Measurements from ENCODE around the gene SPSB2.
A peak's percentile ranks its signal among the peaks of the same experiment; 100 is the strongest.

SPSB2 gene

DNA sequence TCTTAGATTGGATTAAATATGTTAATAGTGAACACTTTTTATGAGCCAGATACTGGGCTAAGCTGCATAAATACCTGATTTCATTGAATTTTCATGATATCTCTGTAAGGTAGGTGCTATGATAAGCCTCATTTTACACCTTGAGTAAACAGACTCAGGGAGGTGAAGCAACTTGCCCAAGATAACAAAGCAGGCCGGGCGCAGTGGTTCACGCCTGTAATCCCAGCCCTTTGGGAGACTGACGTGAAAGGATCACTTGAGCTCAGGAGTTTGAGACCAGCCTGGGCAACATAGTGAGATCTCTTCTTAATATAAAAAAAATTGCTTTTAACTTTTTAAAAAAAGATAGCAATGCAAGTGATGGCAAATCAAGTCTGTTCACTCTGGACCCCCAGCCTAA lies 31.0 kb downstream of the SPSB2 start:
- no peak for TF ChIP-seq GATA1 (IDR thresholded peaks at IDR 0.05; ENCODE audit: low read depth, low read length)
- TF ChIP-seq POLR2A (IDR thresholded peaks at IDR 0.05; ENCODE audit: low read length): no peak
- DNase-seq: no peak

DNA sequence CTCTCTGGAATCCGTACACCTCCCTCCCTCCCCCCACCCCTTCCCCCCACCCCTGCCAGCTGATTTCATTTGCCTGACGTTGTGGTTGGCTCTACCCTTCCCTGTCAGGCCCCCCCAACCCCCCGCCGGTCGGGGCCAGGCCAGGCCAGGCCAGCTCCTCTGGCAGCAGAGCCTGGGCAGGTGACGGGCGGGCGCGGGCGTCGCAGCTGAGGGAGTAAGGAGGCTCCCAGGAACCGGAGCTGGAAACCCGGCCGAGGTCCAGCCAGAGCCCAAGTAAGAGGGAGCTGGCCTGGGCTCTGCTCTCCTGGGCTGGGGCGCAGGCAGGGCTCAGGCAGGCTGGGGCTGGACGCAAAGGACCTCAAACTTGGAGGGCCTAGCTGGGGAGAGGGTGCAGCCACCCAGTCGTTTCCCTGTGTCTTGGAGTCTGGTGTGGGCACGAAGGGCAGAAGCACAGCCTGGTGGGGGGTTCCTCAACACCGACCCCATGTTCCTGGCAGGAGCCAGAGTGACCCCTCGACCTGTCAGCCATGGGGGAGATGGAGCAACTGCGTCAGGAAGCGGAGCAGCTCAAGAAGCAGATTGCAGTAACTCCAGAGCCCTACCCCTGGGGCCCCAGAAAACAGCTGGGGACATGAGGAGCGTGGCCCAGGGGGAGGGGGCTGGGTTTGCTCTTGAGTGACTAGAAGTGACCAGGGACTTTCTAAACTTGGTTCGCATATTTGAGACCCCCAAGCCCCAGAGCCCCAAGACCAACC lies 32.2 kb downstream of the SPSB2 start, which contains the start of gene GNB3:
TSS of gene GNB3 (plus strand) at position 165 of the 755 bp plus-strand sequence. CDS start at position 528, 363 bp downstream.
- DNase-seq: no peak
- TF ChIP-seq GATA1 (IDR thresholded peaks at IDR 0.05; ENCODE audit: low read depth, low read length): no peak
- TF ChIP-seq POLR2A (IDR thresholded peaks at IDR 0.05; ENCODE audit: low read length): no peak

DNA sequence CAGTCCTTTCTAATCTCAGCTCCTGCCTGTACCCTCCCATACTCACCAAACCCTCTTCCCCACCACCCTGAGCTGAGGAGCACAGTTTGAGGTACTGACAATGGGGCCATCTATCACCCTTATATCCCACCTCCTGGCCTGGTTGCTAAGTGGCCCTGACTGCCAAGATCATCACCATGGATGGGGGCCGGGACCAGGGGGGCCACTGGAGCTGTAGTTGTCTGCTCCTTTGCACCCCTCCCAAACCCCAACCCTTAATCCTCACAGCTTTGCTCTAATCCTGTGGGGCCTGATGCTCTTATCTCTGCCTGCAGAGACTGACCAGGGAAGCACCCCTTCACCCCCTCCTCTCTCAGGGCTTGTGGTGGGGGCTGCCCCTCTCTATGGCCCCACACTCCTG lies 32.8 kb downstream of the SPSB2 start:
- TF ChIP-seq GATA1 (IDR thresholded peaks at IDR 0.05; ENCODE audit: low read depth, low read length) (no peak), POLR2A (IDR thresholded peaks at IDR 0.05; ENCODE audit: low read length) (no peak)
- DNase-seq: peak in 1 of 2 experiments; percentile 40

DNA sequence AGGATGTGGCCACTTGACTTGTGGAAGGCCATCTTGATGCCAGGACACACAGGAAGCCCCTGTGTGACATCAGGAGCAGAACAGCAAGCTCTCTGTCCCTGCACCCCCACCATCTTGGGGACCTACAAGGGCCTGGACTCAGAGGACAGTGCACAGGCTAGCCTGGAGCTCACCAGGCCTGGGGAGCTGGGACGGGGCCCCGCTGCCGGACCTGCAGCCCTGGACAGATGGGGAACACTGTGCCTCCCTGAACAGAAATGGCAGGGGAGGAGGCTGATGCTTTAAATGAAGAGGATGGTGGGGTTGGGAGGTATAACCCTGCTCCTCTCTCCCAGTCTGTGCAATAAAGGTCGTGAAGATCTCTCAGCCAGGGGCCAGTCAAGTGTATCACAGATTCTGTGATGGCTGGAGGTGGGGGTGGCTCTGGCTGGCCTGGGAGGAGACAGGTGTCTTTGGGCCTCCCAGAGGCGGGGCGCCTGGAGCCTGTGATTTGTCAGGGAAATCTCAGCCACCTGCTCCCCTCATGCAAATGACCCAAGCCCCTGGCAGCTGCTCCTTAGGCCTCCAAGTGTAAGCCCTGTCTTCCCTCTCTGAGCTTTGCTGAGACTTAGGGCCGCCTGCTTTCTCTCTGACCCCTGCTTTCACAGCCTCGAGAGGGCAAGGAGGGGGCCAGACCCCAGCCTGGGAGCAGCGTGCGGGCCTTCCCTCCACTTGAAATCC lies 33.5 kb downstream of the SPSB2 start:
- DNase-seq: no peak
- no peak for TF ChIP-seq POLR2A (IDR thresholded peaks at IDR 0.05; ENCODE audit: low read length)
- no peak for TF ChIP-seq GATA1 (IDR thresholded peaks at IDR 0.05; ENCODE audit: low read depth, low read length)

DNA sequence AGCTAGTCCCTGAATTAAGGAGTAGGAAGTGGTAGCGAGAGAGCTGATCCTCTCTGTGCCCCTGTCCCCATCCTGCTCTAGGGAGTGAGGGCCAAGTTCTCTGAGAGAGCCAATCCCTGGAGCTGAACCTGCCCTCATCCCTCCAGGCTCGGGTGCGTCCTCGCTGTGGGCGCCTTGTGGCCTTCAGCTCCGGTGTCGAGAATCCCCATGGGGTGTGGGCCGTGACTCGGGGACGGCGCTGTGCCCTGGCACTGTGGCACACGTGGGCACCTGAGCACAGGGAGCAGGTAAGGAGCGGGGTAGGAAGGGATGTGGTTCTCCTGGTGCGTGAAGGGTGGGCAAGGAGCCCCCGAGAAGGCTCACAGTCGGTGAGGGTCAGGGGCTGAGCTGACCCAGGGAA lies 34.2 kb downstream of the SPSB2 start:
- DNase-seq: no peak
- TF ChIP-seq GATA1 (IDR thresholded peaks at IDR 0.05; ENCODE audit: low read depth, low read length) (no peak), POLR2A (IDR thresholded peaks at IDR 0.05; ENCODE audit: low read length) (no peak)

DNA sequence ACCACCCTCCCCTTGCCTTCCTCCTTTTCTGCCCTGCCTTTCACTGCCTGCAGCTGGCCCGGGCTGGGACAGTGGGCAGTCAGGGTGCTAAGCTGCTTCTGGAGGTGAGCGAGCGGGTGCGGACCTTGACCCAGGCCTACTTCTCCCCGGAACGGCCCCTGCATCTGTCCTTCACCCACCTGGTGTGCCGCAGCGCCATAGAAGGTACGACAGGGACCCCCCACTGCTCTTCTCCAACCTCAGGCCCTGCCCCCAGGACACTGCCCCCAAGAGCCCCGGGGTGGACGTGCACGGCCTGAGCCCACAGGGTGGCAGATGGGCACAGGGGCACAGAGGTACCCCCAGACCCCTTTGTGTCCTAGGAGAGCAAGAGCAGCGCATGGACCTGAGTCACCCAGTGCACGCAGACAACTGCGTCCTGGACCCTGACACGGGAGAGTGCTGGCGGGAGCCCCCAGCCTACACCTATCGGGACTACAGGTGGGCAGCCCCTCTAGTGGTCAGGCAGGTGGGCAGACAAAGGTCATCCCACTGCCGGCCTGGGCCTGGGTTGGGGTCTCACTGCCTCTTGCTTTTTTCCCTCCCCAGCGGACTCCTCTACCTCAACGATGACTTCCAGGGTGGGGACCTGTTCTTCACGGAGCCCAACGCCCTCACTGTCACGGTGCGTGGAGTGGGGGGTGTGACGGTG lies 35.6 kb downstream of the SPSB2 start:
- no peak for DNase-seq
- TF ChIP-seq GATA1 (IDR thresholded peaks at IDR 0.05; ENCODE audit: low read depth, low read length) (no peak), POLR2A (IDR thresholded peaks at IDR 0.05; ENCODE audit: low read length) (no peak)

DNA sequence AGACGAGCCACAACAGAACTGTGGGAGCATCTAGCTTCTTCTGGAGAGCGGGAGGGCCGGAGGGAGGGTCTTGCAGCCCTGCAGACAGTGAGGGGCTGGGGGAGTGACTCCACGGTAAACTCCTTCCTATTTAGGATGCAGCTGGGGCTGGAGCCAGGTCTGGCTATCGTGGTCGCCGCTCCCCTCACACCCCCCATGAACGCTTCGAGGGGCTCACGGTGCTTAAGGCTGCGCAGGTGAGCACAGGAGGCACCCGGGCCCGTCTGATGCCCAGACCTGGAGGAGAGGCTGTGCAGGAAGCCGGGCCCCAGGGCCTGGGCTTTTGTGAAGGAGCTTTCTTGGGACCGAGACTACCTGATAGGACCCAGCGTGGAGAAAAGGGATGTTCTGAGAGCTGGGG lies 36.3 kb downstream of the SPSB2 start:
- DNase-seq: no peak
- no peak for TF ChIP-seq GATA1 (IDR thresholded peaks at IDR 0.05; ENCODE audit: low read depth, low read length)
- no peak for TF ChIP-seq POLR2A (IDR thresholded peaks at IDR 0.05; ENCODE audit: low read length)

DNA sequence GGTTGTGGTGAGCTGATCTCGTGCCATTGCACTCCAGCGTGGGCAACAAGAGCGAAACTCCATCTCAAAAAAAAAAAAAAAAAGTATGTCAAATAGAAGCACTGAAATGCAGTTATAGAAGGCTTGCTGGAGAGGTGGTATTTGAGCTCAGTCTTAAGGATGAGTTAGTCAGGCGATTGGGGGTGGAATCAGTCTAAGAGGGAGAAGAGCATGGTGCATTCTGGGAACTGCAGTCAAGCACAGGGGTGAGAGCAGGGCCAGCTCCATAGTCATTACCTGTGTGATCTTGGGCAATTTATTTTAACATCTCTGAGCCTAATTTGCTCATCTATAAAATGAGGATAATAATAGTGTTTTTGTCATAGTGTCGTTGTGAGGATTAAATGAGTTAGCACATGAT lies 38.2 kb downstream of the SPSB2 start:
- TF ChIP-seq GATA1 (IDR thresholded peaks at IDR 0.05; ENCODE audit: low read depth, low read length): no peak
- TF ChIP-seq POLR2A (IDR thresholded peaks at IDR 0.05; ENCODE audit: low read length): no peak
- DNase-seq: no peak

DNA sequence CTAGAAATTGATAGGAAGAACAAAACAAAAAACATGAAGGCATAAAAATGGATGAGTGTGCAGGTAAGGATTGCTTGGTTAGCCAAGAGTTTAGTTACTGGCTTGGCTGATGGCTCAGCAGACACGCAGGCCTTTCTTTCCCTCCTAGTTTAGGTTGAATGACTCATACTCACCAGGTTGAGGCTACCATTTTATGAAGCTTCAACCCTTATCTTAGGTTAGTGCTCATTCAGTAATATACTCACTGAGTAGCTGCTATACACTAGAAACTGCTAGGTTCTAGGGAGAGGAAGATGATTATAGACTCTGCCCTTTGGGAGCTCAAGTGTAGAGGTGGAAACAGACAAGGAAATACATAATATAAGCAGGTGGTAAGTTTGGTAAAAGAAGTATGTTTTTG lies 38.8 kb downstream of the SPSB2 start:
- no peak for TF ChIP-seq GATA1 (IDR thresholded peaks at IDR 0.05; ENCODE audit: low read depth, low read length)
- no peak for TF ChIP-seq POLR2A (IDR thresholded peaks at IDR 0.05; ENCODE audit: low read length)
- DNase-seq: no peak

DNA sequence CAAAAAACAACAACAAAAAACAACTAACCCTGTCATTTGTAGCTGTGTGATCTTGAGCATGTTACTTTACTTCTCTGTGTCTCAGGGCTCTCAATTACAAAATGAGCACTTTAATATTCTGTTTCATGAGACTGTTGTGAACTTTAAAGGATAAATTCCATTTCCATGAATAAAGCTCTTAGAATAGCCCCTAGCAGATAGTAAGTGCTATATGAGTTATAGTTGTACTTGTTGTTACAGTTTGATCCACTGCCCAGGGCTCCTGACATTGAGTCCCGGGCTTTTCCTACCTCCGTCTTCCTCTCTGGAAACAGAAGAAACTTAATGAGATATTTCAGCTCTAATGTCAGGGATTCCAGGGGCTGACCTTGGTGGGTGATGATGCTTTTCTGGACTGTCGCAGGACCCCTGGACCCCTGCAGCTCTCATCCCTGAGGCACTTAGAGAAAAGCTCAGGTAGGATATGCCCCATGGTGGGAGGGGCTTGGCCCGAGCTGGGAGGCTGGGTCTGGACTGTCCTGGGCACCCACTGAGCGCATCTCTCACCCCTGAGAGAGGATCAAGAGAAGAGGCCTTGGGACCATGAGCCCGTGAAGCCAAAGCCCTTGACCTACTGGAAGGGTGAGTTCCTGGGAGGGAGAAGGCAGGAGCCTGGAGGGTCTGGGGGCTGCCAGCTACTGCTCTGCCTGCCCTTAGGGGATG lies 39.8 kb downstream of the SPSB2 start:
- no peak for DNase-seq
- TF ChIP-seq POLR2A (IDR thresholded peaks at IDR 0.05; ENCODE audit: low read length): no peak
- no peak for TF ChIP-seq GATA1 (IDR thresholded peaks at IDR 0.05; ENCODE audit: low read depth, low read length)

DNA sequence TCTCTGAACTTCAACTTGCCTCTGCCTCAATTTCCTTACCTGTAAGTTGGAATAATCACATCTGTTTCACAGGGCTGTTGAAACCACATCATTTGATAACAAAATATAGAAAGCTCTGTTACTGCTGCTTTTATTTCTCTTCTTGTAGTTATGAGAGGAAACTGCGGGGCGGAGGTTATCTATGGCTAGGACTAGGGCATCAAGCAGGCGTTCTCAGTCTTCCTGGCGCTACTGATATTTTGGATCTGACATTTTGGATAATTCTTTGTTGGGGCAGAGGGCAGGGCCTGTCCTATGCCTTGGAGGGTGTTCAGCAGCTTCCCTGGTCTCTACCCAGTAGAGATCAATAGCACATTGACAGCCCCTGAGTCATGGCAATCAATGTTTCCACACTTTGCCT lies 41.0 kb downstream of the SPSB2 start:
- TF ChIP-seq POLR2A (IDR thresholded peaks at IDR 0.05; ENCODE audit: low read length) (no peak), GATA1 (IDR thresholded peaks at IDR 0.05; ENCODE audit: low read depth, low read length) (no peak)
- no peak for DNase-seq

DNA sequence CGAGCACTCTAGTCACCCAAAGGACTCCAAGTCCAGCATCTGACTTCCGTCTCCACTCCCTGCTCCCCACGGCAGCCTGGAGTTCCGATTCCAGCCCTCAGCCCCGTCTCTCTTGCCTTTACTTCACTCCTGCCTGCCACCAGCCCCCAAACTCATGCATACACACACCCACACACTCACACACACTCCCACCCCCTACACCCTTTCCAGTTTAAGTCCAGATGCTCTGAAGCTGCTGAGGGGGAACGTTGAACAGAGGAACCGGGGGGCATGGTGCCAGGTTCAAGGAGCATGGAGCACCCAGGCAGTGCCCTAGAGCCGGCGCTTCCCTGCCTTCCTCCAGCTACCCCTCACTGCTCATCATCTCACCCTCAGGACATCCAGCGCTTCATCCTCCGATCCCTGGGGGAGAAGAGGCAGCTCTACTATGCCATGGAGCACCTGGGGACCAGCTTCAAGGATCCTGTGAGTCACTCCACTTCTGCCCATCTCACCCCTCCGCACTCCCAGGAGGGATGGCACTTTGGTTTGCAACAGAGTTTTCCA lies 41.6 kb downstream of the SPSB2 start:
- no peak for DNase-seq
- TF ChIP-seq POLR2A (IDR thresholded peaks at IDR 0.05; ENCODE audit: low read length) (no peak), GATA1 (IDR thresholded peaks at IDR 0.05; ENCODE audit: low read depth, low read length) (no peak)

DNA sequence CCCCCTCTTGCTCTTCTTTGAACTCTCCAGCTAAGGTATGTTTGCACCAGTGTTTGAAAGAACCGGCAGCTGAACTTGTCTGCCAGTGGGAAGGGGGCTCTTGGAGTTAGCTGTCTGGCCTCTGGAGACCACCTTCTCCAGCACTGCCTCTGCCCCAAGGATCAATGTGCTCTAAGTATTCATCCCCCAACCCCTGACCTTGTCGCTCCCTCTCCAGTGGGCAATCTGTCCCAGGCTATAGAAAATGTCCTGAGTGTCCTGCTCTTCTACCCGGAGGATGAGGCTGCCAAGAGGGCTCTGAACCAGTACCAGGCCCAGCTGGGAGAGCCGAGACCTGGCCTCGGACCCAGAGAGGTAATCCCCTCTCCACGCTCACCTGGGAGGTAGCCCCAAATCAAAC lies 42.1 kb downstream of the SPSB2 start:
- TF ChIP-seq POLR2A (IDR thresholded peaks at IDR 0.05; ENCODE audit: low read length): no peak
- no peak for TF ChIP-seq GATA1 (IDR thresholded peaks at IDR 0.05; ENCODE audit: low read depth, low read length)
- DNase-seq: no peak
